WI38 (cell line): ENCODE measurements around the gene IFFO2.

ENCODE experiments used
- H3K4me3 ChIP-seq: 2 replicates; pipeline ENCODE4 v1.5.1; 2011; ENCODE audit warnings: low read depth, mild to moderate bottlenecking, control low read depth, low read length
- CTCF ChIP-seq: IDR thresholded peaks from 2 replicates; pipeline ENCODE4 v1.5.1; 2012; ENCODE audit warnings: low read depth, mild to moderate bottlenecking, control low read depth, low read length

Gene IFFO2

DNA sequence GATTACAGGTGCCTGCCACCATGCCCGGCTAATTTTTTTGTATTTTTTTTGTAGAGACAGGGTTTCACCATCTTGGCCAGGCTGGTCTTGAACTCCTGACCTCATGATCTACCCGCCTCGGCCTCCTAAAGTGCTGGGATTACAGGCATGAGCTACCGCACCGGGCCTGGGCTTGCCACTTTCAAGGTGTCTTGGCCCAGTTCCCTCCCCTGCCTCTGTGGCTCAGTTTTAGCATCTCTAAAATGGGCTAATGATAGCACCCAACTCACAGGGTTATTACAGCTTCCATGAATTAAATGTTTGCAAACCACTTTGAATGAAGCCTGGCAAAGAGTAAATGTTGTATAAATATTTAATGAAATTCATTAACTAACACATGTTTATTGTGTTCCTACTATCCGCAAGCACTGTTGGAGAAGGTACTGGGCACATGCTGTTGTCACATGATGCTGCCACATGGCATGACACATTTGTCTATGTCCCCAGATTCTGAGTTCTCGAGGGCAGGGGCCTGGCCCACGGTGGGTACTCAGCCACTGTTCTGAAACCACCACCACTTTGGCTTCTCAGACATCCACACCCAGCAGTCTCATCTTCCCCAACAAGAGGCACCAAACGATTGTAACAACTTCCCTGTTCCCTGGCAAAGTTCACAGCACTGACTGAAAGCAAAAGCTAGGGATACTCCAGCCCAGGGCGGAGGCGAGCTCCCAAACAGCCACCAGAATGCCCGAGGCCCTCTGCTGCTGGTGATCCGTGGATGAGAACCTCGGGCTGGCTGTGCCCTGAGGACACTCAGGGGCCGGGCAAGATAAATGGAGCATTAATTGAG, 9.7 kb downstream of the IFFO2 start:
- no peak for TF ChIP-seq CTCF
- H3K4me3 ChIP-seq: no peak overlapping the region

GRCh38 chr1:18945401-18945849, 11.1 kb downstream of the IFFO2 start:
- H3K4me3 ChIP-seq: no peak overlapping the region
- no peak for TF ChIP-seq CTCF

DNA sequence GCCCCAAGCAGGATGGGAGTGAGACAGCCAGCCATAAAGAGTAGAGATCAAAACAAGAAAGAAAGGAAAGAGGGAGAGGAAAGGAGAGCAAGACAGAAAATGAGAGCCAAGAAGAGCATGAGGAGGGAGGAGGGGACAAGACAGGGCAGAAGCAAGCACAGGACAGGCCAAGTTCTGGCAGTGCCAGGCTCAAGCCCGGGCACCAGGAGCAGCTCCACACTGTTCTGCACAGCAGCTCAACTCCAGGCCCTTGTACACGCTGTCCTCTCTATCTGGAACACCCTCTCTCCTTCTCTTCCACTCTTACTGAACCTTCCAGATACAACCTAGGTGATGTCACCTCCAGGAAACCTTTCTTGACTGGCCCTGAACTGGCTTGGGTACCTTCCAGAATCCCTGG, 11.7 kb downstream of the IFFO2 start:
- no peak for TF ChIP-seq CTCF
- no peak overlapping the region for H3K4me3 ChIP-seq

GRCh38 chr1:18943914-18944572, 12.4 kb downstream of the IFFO2 start:
- TF ChIP-seq CTCF: no peak
- no peak overlapping the region for H3K4me3 ChIP-seq

DNA sequence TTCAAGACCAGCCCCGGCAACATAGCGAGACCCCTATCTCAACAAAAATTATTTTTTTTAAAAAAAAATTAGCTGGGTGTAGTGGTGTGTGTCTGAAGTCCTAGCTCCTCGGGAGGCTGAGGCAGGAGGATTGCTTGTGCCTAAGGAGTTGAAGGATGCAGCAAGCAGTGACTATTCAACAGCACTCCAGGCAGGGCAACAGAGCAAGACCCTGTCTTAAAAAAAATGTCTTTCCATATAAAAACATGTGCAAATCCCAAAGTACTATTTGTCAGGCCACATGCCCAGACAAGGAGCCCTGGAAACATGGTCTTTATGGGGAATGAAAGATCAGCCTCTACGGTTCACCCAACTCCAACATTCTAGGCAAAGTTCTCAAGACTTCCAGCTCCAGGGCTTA, 13.3 kb downstream of the IFFO2 start:
- H3K4me3 ChIP-seq: no peak overlapping the region
- TF ChIP-seq CTCF: no peak

- H3K4me3 ChIP-seq: no peak overlapping the region
- TF ChIP-seq CTCF: no peak
Measured at GRCh38 chr1:18942340-18942739, 14.1 kb downstream of the IFFO2 start.
